ENCODE results near the gene RPS10.

DNA sequence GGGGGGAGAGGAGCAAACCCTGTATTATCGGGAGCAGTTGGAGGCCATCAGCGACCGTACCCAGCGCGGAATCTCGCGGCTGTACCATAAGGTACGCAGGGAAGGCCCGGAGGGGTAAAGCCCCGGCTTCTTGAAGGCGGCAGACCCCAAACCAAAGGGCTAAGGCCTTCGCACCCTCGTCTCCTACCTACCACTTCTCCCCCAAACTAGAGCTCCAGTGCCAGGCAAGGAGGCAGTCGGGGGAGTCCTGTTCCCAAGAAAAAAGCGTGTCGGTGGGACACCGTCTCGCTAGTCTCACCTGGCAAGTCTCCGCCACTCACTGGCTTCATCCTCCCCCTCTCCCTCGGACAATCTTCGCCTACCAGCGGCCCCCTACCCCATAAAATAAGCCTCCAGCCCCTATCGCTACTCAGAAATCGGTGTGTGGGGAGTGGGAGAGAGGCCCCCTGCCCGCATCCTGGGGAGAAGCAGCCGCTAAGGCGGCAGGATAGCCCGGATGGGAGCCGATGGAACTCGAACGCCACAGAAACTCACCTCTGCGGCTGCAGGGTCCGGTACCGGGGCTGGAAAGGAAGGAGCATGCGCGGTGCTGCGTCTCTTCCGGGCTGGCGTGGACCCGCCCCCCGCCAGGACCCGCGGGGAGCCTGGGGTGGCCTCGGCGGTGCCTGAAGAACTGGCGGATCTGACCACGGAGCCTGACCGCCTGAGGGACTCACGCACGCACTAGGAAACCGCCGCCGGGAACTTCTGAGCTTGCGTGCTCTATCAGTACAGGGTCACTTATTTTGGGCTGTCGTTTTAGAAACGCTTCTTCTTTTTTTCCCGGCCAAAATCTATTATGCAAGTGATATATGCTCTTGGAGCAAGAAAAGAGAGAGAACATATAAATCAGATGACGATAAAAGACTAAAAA, at the start of gene RPS10:
- TF ChIP-seq, protein P1, sequence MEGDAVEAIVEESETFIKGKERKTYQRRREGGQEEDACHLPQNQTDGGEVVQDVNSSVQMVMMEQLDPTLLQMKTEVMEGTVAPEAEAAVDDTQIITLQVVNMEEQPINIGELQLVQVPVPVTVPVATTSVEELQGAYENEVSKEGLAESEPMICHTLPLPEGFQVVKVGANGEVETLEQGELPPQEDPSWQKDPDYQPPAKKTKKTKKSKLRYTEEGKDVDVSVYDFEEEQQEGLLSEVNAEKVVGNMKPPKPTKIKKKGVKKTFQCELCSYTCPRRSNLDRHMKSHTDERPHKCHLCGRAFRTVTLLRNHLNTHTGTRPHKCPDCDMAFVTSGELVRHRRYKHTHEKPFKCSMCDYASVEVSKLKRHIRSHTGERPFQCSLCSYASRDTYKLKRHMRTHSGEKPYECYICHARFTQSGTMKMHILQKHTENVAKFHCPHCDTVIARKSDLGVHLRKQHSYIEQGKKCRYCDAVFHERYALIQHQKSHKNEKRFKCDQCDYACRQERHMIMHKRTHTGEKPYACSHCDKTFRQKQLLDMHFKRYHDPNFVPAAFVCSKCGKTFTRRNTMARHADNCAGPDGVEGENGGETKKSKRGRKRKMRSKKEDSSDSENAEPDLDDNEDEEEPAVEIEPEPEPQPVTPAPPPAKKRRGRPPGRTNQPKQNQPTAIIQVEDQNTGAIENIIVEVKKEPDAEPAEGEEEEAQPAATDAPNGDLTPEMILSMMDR (conservative IDR thresholded peaks at IDR 0.05; ENCODE audit: low read length) = no peak
- no peak for TF ChIP-seq EZH2phosphoT487 (IDR thresholded peaks at IDR 0.05; ENCODE audit: borderline replicate concordance)

Measured in Loucy (cell line).